GM12878 (cell line): ENCODE data around the gene ST6GALNAC3. TPM values are rescaled to one million over a fixed set of nuclear protein-coding genes. Genes with fewer than 3 reads are reported as not detected.

Source experiments
- ATAC-seq: fragments of 200-7000 bp; cut with Tn5 transposase; 3 replicates; pipeline ENCODE4 v1.9.1; 2020; ENCODE audit warnings: mild to moderate bottlenecking, moderate library complexity
- BruUV-seq: library from RNA; stranded (reverse); fragments of 400-500 nt; replicated peaks from 2 replicates; lab custom pipeline; 2021; lab: Mats Ljungman, UMichigan
- CTCF ChIA-PET: fragments of 300-600 bp; sonication (Branson Sonifier 250); formaldehyde crosslinking; extraction: SDS; loops from one replicate; lab custom pipeline; 2021; ENCODE audit warnings: inconsistent platforms; lab: Yijun Ruan, JAX
- POLR2A ChIA-PET: fragments of 350-600 bp; formaldehyde crosslinking; extraction: SDS; loops from one replicate; lab custom pipeline; 2021; ENCODE audit warnings: inconsistent platforms; lab: Charles Lee
- RAD21 ChIA-PET: fragments of 300-600 bp; sonication (Branson Sonifier 250); formaldehyde crosslinking; loops from one replicate; lab custom pipeline; 2023; ENCODE audit warnings: antibody characterized with exemption; ENCODE audit not compliant: unreplicated experiment; lab: Charles Lee
- SMC1A ChIA-PET: fragments of 300-600 bp; sonication (Branson Sonifier 250); formaldehyde crosslinking; loops from one replicate; lab custom pipeline; 2023; ENCODE audit not compliant: unreplicated experiment, uncharacterized antibody; lab: Charles Lee
- DNase-seq: peaks from one replicate; pipeline ENCODE4 v3.0.0-alpha.2; 2011; ENCODE audit warnings: low read depth, low spot score
- FAIRE-seq: peaks from 3 replicates; lab custom pipeline; 2011; peaks lifted over from hg19 to GRCh38; lab: Jason Lieb, UNC
- H2AFZ ChIP-seq: 2 replicates; pipeline ENCODE4 v1.6.0; 2011; ENCODE audit warnings: low read depth, low read length, control low read depth; ENCODE audit not compliant: control insufficient read depth
- H3K27ac ChIP-seq: 2 replicates; pipeline ENCODE4 v1.5.1; 2011; ENCODE audit warnings: control low read depth; ENCODE audit not compliant: control insufficient read depth, insufficient read depth
- H3K27me3 ChIP-seq, 2 experiments: replicated peaks in 1 of 2; 2 replicates each; pipeline versions ENCODE4 v1.6.0 to v1.6.1; 2011; ENCODE audit warnings: low read length in 1 of 2; ENCODE audit not compliant: control insufficient read depth in 2 of 2, insufficient read depth in 2 of 2
- H3K36me3 ChIP-seq, 2 experiments: 2 replicates each; pipeline ENCODE4 v1.5.1; 2011; ENCODE audit warnings: low read length in 1 of 2; ENCODE audit not compliant: control insufficient read depth in 2 of 2, insufficient read depth in 2 of 2
- H3K4me1 ChIP-seq: 2 replicates; pipeline ENCODE4 v1.6.1; 2011; ENCODE audit warnings: mild to moderate bottlenecking, low read length, moderate library complexity, mixed read lengths; ENCODE audit not compliant: control insufficient read depth, insufficient read depth
- H3K4me2 ChIP-seq: 2 replicates; pipeline ENCODE4 v1.6.0; 2011; ENCODE audit warnings: control low read depth; ENCODE audit not compliant: control insufficient read depth, insufficient read depth
- H3K4me3 ChIP-seq: fragments of 200-600 bp; sonication (generic); 2 replicates; pipeline ENCODE4 v1.5.1; 2016
- H3K79me2 ChIP-seq: 2 replicates; pipeline ENCODE4 v1.6.0; 2011; ENCODE audit warnings: low read length; ENCODE audit not compliant: control insufficient read depth, insufficient read depth
- H3K9ac ChIP-seq: 2 replicates; pipeline ENCODE4 v1.8.0; 2011; ENCODE audit warnings: low read length, control low read depth, mixed read lengths; ENCODE audit not compliant: control insufficient read depth, insufficient read depth
- H3K9me3 ChIP-seq: replicated peaks from 3 replicates; pipeline ENCODE4 v1.5.1; 2011; ENCODE audit warnings: mild to moderate bottlenecking, low read length; ENCODE audit not compliant: control insufficient read depth, insufficient read depth
- H4K20me1 ChIP-seq: 2 replicates; pipeline ENCODE4 v1.6.0; 2011; ENCODE audit not compliant: control insufficient read depth, insufficient read depth
- CHD1 ChIP-seq: IDR thresholded peaks from 2 replicates; pipeline ENCODE4 v1.6.1; 2012; ENCODE audit warnings: low read depth, low read length, improper control_type of control experiment
- GATAD2B ChIP-seq: fragments of 450-650 bp; conservative IDR thresholded peaks from 2 replicates; pipeline ENCODE4 v1.6.1; 2017; ENCODE audit warnings: low read depth, mild to moderate bottlenecking, moderate library complexity
- MTA3 ChIP-seq: IDR thresholded peaks from 2 replicates; pipeline ENCODE4 v1.6.1; 2012; ENCODE audit warnings: low read length, inconsistent platforms, borderline replicate concordance
- ZBED1 ChIP-seq: IDR thresholded peaks from 2 replicates; pipeline ENCODE4 v1.6.1; 2016; ENCODE audit warnings: borderline replicate concordance
- ZNF384 ChIP-seq: IDR thresholded peaks from 2 replicates; pipeline ENCODE4 v1.6.1; 2012; ENCODE audit warnings: low read depth, mild to moderate bottlenecking, low read length, improper control_type of control experiment, borderline replicate concordance
- ZZZ3 ChIP-seq: IDR thresholded peaks from 2 replicates; pipeline ENCODE4 v1.6.1; 2011; ENCODE audit warnings: low read depth; ENCODE audit not compliant: control insufficient read depth, insufficient read length
- WGBS: methylation state at CpG from one replicate; pipeline ENCODE4 v1.1.6; 2016; ENCODE audit warnings: low lambda C conversion rate; ENCODE audit not compliant: insufficient replicate concordance, insufficient coverage; ENCODE audit errors: missing lambda C conversion rate; 5-methylcytosine and 5-hydroxymethylcytosine counted together
- in situ Hi-C: fragments of 300-500 bp; cut with MboI; formaldehyde crosslinking; loops from 9 replicates; pipeline ENCODE4 v1.14.3; 2018; ENCODE audit warnings: mixed read lengths
- intact Hi-C: fragments of 100-400 bp; cut with micrococcal nuclease; formaldehyde crosslinking; loops from one replicate; pipeline ENCODE4 v1.14.2; 2022; ENCODE audit not compliant: unreplicated experiment
- polyA plus RNA-seq, 11 experiments: library from polyadenylated mRNA; depleted of rRNA in 4 of 11; unstranded in 6 of 11; stranded (reverse) in 5 of 11; fragments of >200 nt; fragmentation: Nextera tagmentation in 4 of 11; fragmentation: Illumina TruSeq in 1 of 11; extraction: Ambion mirVana in 4 of 11; extraction: Trizol in 1 of 11; gene quantifications; 1 replicate in 1 of 11; 2 replicates in 10 of 11; pipeline versions ENCODE4 v1.2.1 to v1.2.3, GENCODE V29; 2011 to 2016; ENCODE audit warnings: inconsistent platforms in 2 of 11, missing spikeins in 2 of 11, low read depth in 1 of 11
- total RNA-seq, 4 experiments: library from RNA; depleted of rRNA in 3 of 4; stranded (reverse); fragments of >200 nt in 3 of 4; fragmentation: Illumina TruSeq in 1 of 4; extraction: Trizol in 1 of 4; gene quantifications; 2 replicates each; pipeline versions ENCODE4 v1.2.1 to v1.2.3, GENCODE V29; 2013 to 2021
- TF ChIP-seq, protein P1 (sequence below): fragments of 450-650 bp; IDR thresholded peaks from 2 replicates; pipeline ENCODE4 v1.6.1; 2016; ENCODE audit warnings: mild to moderate bottlenecking
- TF ChIP-seq, protein P2 (sequence below): fragments of 450-650 bp; IDR thresholded peaks from 2 replicates; pipeline ENCODE4 v1.6.1; 2018; ENCODE audit warnings: borderline replicate concordance, mild to moderate bottlenecking; ENCODE audit not compliant: partially characterized antibody

ST6GALNAC3 gene
- total and polyA plus RNA-seq, 10 of the 15 experiments (the other 5 are each of a cell fraction or from before 2014, with no cell fraction given): 0.04 to 0.68 (median 0.18) TPM; not detected in 3

DNA sequence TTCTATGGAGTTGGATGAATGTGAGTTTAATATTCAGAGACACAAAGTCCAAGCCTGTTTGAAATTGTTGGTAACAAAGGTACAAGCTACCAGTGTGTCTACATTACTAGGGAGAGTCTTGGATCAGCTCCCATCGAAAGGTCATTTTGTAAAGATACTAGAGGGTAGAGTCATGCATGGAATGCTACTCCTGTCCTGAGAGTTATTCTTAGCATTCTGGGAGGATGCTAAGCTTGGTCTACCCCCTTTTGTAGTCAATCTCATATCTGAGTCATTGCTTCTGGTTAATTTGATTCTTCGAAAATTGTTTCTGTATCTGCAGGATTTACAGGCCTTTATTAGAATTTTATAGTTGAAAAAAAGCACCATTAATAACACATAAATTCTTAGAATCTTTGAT, 240.2 kb downstream of the ST6GALNAC3 start:
- BruUV-seq: no TSS peak
- FAIRE-seq: no peak
- no peak for TF ChIP-seq MTA3

DNA sequence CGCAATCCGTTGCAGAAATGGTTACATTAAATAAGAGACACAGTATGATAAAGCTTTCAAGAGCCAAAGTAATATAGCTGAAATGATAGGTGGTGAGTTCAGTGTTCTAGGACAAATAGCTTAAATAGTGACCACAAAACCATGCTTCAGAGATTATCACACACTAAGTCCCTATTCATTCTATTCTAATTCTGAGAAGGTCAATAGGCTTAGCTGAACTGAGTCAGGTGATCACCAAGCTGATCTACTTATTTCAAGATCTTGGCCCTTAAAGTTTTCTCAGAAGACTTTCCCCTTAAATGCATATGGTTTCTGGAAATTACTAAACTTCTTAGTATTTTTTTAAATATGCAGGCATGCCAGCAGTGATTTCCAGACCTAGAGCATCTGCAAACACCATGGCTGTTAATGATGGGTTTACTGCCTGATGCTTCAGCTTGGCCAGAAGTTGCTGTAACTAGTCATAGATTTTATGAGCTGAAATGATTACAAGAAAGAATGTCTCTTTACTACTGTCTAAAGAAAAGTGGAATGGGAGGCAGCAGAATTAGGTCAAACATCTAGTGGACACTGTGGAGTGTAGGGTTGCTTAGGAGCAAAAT, 242.9 kb downstream of the ST6GALNAC3 start:
- no peak for FAIRE-seq
- Histone ChIP-seq H4K20me1 (no peaks in the 10 kb centered on the region), H3K9ac (no peak overlapping the region), H3K36me3 (no peaks in the 10 kb centered on the region), H3K4me2 (no peak overlapping the region), H3K9me3 (no peaks in the 10 kb centered on the region), H3K27ac (no peak overlapping the region), H3K27me3 (no peaks in the 10 kb centered on the region; a peak in 1 of 4 replicates), H3K4me1 (no peaks in the 10 kb centered on the region), H2AFZ (no peak overlapping the region), H3K4me3 (no peak overlapping the region), H3K79me2 (no peaks in the 10 kb centered on the region)
- no peak for DNase-seq
- ChIA-PET SMC1A (interaction anchor here (0.9 kb wide), 1 partner anchor 146 kb away, joined by 6 read pairs; no protein-coding TSS in a partner anchor), POLR2A (no interaction called here), RAD21 (interaction anchor here (0.6 to 1.2 kb wide), 2 partner anchors 14 to 1012 kb away, joined by 4 to 5 read pairs; no protein-coding TSS in a partner anchor), CTCF (interaction anchor here (1.1 kb wide), 1 partner anchor 12 kb away, joined by 3 read pairs; no protein-coding TSS in a partner anchor)
- WGBS: 45% methylated on average over 2 of the region's 2 CpGs
- BruUV-seq: no TSS peak
- in situ Hi-C loops (no loop called here), intact Hi-C loops (no loop called here)
- ATAC-seq: no peak
- TF ChIP-seq GATAD2B (no peak), CHD1 (no peak), ZZZ3 (no peak), ZNF384 (no peak), ZBED1 (no peak)
- TF ChIP-seq, protein P1, sequence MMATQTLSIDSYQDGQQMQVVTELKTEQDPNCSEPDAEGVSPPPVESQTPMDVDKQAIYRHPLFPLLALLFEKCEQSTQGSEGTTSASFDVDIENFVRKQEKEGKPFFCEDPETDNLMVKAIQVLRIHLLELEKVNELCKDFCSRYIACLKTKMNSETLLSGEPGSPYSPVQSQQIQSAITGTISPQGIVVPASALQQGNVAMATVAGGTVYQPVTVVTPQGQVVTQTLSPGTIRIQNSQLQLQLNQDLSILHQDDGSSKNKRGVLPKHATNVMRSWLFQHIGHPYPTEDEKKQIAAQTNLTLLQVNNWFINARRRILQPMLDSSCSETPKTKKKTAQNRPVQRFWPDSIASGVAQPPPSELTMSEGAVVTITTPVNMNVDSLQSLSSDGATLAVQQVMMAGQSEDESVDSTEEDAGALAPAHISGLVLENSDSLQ: no peak
- TF ChIP-seq, protein P2, sequence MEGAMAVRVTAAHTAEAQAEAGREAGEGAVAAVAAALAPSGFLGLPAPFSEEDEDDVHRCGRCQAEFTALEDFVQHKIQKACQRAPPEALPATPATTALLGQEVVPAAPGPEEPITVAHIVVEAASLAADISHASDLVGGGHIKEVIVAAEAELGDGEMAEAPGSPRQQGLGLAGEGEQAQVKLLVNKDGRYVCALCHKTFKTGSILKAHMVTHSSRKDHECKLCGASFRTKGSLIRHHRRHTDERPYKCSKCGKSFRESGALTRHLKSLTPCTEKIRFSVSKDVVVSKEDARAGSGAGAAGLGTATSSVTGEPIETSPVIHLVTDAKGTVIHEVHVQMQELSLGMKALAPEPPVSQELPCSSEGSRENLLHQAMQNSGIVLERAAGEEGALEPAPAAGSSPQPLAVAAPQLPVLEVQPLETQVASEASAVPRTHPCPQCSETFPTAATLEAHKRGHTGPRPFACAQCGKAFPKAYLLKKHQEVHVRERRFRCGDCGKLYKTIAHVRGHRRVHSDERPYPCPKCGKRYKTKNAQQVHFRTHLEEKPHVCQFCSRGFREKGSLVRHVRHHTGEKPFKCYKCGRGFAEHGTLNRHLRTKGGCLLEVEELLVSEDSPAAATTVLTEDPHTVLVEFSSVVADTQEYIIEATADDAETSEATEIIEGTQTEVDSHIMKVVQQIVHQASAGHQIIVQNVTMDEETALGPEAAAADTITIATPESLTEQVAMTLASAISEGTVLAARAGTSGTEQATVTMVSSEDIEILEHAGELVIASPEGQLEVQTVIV: no peak

More for the DNA sequence above, 240.2 kb downstream of the ST6GALNAC3 start:
- Histone ChIP-seq H3K27me3 (no peaks in the 10 kb centered on the region; a peak in 1 of 4 replicates), H3K4me1 (no peaks in the 10 kb centered on the region), H2AFZ (no peak overlapping the region), H3K4me2 (no peak overlapping the region), H3K36me3 (no peaks in the 10 kb centered on the region), H3K9ac (no peak overlapping the region), H3K79me2 (no peaks in the 10 kb centered on the region), H3K27ac (no peak overlapping the region), H3K9me3 (no peaks in the 10 kb centered on the region), H4K20me1 (no peaks in the 10 kb centered on the region), H3K4me3 (no peak overlapping the region)
- ChIA-PET CTCF (interaction anchor here (0.7 to 1.1 kb wide), 3 partner anchors 14 to 840 kb away, joined by 3 to 4 read pairs (median 3); no protein-coding TSS in a partner anchor), SMC1A (no interaction called here), POLR2A (no interaction called here), RAD21 (no interaction called here)
- intact Hi-C loops: no loop called here
- ATAC-seq: no peak
- DNase-seq: no peak
- WGBS: 3% methylated on average over 2 of the region's 2 CpGs
- in situ Hi-C loops: no loop called here
